Stimulated activated CD4-positive, alpha-beta T cell treated with anti-CD3 and anti-CD28 coated beads, Interleukin-15, amount 100 ng/mL, for 48 hours (primary cell): ENCODE data around the gene SUB1.

Experiments
- DNase-seq, 2 donors: peaks; one replicate each; pipeline ENCODE4 v3.0.0-alpha.2; 2020; ENCODE audit warnings: low read depth in 2 of 2

The SUB1 gene

GRCh38 chr5:32642276-32643002 is 57.1 kb downstream of the SUB1 start:
- no peak for DNase-seq

GRCh38 chr5:32645246-32645645 is 59.9 kb downstream of the SUB1 start:
- no peak for DNase-seq

- DNase-seq: no peak
Observed at GRCh38 chr5:32646061-32646969, 61.0 kb downstream of the SUB1 start.

- no peak for DNase-seq
Observed at GRCh38 chr5:32651088-32651487, 65.7 kb downstream of the SUB1 start.

- no peak for DNase-seq
Observed at GRCh38 chr5:32651638-32652037, 66.3 kb downstream of the SUB1 start.
